ENCODE measurements around the gene XYLB.
"Not testable (repeated sequence)": the region's sequence is repeated elsewhere in the genome, so short reads cannot be mapped to it uniquely, and the experiment has no call there.

XYLB gene

GRCh38 chr3:38346587-38347410 is at the start of gene XYLB:
Gene XYLB (plus strand): TSS chr3:38346785. CDS start chr3:38346869, 84 bp downstream.
- peak; percentile 90 for DNase-seq

GRCh38 chr3:38297053-38297452 is 49.5 kb upstream of the XYLB start:
- DNase-seq: not testable (repeated sequence)

GRCh38 chr3:38297537-38297936 is 49.0 kb upstream of the XYLB start:
- DNase-seq: no peak

GRCh38 chr3:38297947-38298711 is 48.5 kb upstream of the XYLB start:
- peak; percentile 7 for DNase-seq

- peak; percentile 20 for DNase-seq
Observed at GRCh38 chr3:38306941-38307340, 39.6 kb upstream of the XYLB start.

- peak; percentile 35 for DNase-seq
Observed at GRCh38 chr3:38307599-38307998, 39.0 kb upstream of the XYLB start.

GRCh38 chr3:38308456-38308855 is 38.1 kb upstream of the XYLB start:
- peak; percentile 35 for DNase-seq

- no peak for DNase-seq
Observed at GRCh38 chr3:38311476-38311875, 35.1 kb upstream of the XYLB start.

- DNase-seq: peak; percentile 29
Observed at GRCh38 chr3:38311941-38312340, 34.6 kb upstream of the XYLB start.

GRCh38 chr3:38312356-38312755 is 34.2 kb upstream of the XYLB start:
- DNase-seq: peak; percentile 26

- no peak for DNase-seq
Observed at GRCh38 chr3:38313263-38313662, 33.3 kb upstream of the XYLB start.

GRCh38 chr3:38313695-38314094 is 32.9 kb upstream of the XYLB start:
- DNase-seq: peak; percentile 22

- DNase-seq: peak; percentile 23
Observed at GRCh38 chr3:38314112-38314763, 32.3 kb upstream of the XYLB start.

- DNase-seq: peak; percentile 33
Observed at GRCh38 chr3:38314764-38315487, 31.7 kb upstream of the XYLB start.

- DNase-seq: peak; percentile 33
Observed at GRCh38 chr3:38315488-38316230, 30.9 kb upstream of the XYLB start.

GRCh38 chr3:38316356-38317191 is 30.0 kb upstream of the XYLB start:
- peak; percentile 42 for DNase-seq

- DNase-seq: no peak
Observed at GRCh38 chr3:38317192-38317759, 29.3 kb upstream of the XYLB start.

GRCh38 chr3:38318766-38319671 is 27.6 kb upstream of the XYLB start:
- DNase-seq: peak; percentile 42

- not testable (repeated sequence) for DNase-seq
Observed at GRCh38 chr3:38320638-38321037, 25.9 kb upstream of the XYLB start.

GRCh38 chr3:38323060-38323459 is 23.5 kb upstream of the XYLB start:
- no peak for DNase-seq
